Measurements from ENCODE around the gene TLE3. TPM values are rescaled to one million over a fixed set of nuclear protein-coding genes. Genes with fewer than 3 reads are reported as not detected.

Gene TLE3
- total RNA-seq, 1 donor from 2014 or later: 124 TPM

DNA sequence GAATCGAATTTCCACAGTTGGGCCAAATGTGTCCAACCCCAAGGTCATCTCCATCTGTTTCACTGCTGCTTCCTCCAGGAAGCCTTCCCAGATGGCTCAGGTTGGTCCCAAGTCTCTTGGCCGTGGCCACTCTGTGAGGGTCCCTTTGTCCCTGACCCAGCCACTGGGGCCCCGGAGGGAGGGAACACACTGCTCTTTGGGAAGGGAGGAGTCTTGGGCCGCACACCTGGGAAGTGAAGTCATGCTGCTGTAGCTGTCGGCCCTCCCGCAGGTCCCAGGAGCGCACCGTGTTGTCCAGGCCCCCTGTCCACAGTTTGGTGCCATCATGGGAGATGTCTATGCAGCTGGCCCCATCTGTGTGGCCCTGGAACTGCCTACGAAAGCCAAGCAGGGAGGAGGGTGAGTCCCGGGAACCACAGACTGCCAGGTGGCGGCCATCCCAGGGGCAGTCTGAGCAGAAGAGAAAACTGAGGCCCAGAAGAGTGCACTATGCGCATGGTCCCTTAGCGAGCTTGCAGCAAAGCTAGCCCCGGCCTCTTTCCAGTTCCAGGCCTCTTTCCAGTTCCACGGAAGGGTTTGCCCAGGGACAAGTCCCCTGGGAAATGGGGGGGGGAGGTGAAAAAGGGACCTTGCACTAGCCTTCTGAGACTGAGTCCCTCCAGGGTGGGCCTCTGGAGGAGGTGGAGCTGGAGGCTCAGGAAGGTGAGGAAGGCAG is 44.6 kb downstream of the TLE3 start:
- Mint-ChIP-seq H3K4me3 (ENCODE audit: low read depth) (no peak overlapping the region), H3K4me1 (ENCODE audit: low read depth) (peaks cover 1% of the 10 kb centered on the region), H3K36me3 (ENCODE audit: insufficient read depth) (peaks cover 46% of the 10 kb centered on the region), H3K9me3 (ENCODE audit: low read depth) (no peaks in the 10 kb centered on the region), H3K27me3 (no peaks in the 10 kb centered on the region), H3K27ac (no peak overlapping the region)
- no peak for TF ChIP-seq CTCF (IDR thresholded peaks at IDR 0.05; ENCODE audit: unreplicated experiment)
- no peak for DNase-seq (ENCODE audit: low spot score, unreplicated experiment)

DNA sequence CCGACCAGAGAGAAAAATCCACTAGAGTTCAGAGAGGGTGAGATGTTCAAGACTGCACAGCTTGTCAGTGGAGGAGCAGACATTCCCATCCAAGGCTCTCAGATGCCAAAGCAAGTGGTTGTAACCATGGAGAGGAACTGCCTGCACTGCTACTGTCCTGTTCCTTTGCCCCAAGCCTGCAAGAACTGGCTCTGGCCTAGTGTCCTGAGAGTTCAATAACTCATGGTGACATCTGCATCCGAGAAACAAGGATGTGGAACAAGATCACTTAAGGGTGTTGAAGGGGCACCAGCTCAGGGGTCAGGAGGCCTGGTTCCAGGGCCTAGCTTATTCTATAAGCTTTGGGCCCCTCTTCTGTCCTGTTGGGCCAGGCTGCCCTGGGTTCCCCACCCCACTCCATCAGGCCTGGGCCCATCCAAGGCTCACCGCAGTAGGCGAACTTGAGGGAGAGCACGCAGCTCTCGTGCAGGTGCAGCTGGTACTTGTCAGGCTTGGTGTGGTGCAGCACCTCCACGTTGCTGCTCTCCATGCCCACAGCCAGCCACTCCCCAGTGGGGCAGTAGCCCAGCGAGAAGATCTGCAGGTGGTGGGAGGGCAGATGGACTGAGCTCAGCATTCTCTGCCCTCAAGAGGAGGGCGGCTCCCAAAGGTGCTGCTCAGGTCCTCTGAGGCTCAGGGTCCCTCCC is 45.6 kb downstream of the TLE3 start:
- no peak for TF ChIP-seq CTCF (IDR thresholded peaks at IDR 0.05; ENCODE audit: unreplicated experiment)
- H3K27ac Mint-ChIP-seq: no peak overlapping the region
- H3K4me3 Mint-ChIP-seq (ENCODE audit: low read depth): no peak overlapping the region
- peaks cover 46% of the 10 kb centered on the region for H3K36me3 Mint-ChIP-seq (ENCODE audit: insufficient read depth)
- H3K4me1 Mint-ChIP-seq (ENCODE audit: low read depth): peaks cover 1% of the 10 kb centered on the region
- DNase-seq (ENCODE audit: low spot score, unreplicated experiment): no peak
- no peaks in the 10 kb centered on the region for H3K27me3 Mint-ChIP-seq
- no peaks in the 10 kb centered on the region for H3K9me3 Mint-ChIP-seq (ENCODE audit: low read depth)

DNA sequence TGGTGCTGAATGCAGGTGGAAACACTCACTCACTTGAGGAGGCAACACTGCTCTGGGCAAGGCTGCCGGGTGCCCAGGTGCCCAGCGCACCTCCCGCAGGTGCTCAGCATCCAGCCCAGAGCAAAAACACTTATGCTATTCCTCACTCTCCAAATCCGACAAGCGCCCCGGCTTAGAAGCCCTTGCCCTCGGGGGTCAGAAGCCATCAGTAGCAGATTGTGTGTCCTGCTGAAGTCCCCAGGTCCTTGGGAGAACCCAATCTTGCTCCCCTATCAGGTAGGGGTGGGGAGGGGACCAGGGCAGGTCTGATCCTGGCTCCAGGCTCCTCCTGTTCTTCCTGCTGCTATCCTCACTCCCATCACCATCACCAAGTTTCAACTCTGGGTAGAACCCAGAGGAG is 46.7 kb downstream of the TLE3 start:
- no peaks in the 10 kb centered on the region for H3K27me3 Mint-ChIP-seq
- H3K9me3 Mint-ChIP-seq (ENCODE audit: low read depth): no peaks in the 10 kb centered on the region
- no peak for TF ChIP-seq CTCF (IDR thresholded peaks at IDR 0.05; ENCODE audit: unreplicated experiment)
- no peak overlapping the region for H3K27ac Mint-ChIP-seq
- no peak overlapping the region for H3K4me3 Mint-ChIP-seq (ENCODE audit: low read depth)
- H3K4me1 Mint-ChIP-seq (ENCODE audit: low read depth): peaks cover 1% of the 10 kb centered on the region
- DNase-seq (ENCODE audit: low spot score, unreplicated experiment): no peak
- H3K36me3 Mint-ChIP-seq (ENCODE audit: insufficient read depth): peaks cover 46% of the 10 kb centered on the region

GRCh38 chr15:70050441-70050840 is 47.3 kb downstream of the TLE3 start:
- no peak for TF ChIP-seq CTCF (IDR thresholded peaks at IDR 0.05; ENCODE audit: unreplicated experiment)
- peaks cover 44% of the 10 kb centered on the region for H3K36me3 Mint-ChIP-seq (ENCODE audit: insufficient read depth)
- no peaks in the 10 kb centered on the region for H3K9me3 Mint-ChIP-seq (ENCODE audit: low read depth)
- H3K27ac Mint-ChIP-seq: no peak overlapping the region
- no peak overlapping the region for H3K4me3 Mint-ChIP-seq (ENCODE audit: low read depth)
- DNase-seq (ENCODE audit: low spot score, unreplicated experiment): no peak
- H3K27me3 Mint-ChIP-seq: no peaks in the 10 kb centered on the region
- H3K4me1 Mint-ChIP-seq (ENCODE audit: low read depth): no peaks in the 10 kb centered on the region

GRCh38 chr15:70049701-70050301 is 47.9 kb downstream of the TLE3 start:
- DNase-seq (ENCODE audit: low spot score, unreplicated experiment): no peak
- Mint-ChIP-seq H3K9me3 (ENCODE audit: low read depth) (no peaks in the 10 kb centered on the region), H3K27ac (no peak overlapping the region), H3K36me3 (ENCODE audit: insufficient read depth) (peaks cover 38% of the 10 kb centered on the region), H3K4me3 (ENCODE audit: low read depth) (no peak overlapping the region), H3K4me1 (ENCODE audit: low read depth) (no peaks in the 10 kb centered on the region), H3K27me3 (no peaks in the 10 kb centered on the region)
- TF ChIP-seq CTCF (IDR thresholded peaks at IDR 0.05; ENCODE audit: unreplicated experiment): no peak
